ENCODE measurements around the gene CACYBP.

- TF ChIP-seq, protein P1, sequence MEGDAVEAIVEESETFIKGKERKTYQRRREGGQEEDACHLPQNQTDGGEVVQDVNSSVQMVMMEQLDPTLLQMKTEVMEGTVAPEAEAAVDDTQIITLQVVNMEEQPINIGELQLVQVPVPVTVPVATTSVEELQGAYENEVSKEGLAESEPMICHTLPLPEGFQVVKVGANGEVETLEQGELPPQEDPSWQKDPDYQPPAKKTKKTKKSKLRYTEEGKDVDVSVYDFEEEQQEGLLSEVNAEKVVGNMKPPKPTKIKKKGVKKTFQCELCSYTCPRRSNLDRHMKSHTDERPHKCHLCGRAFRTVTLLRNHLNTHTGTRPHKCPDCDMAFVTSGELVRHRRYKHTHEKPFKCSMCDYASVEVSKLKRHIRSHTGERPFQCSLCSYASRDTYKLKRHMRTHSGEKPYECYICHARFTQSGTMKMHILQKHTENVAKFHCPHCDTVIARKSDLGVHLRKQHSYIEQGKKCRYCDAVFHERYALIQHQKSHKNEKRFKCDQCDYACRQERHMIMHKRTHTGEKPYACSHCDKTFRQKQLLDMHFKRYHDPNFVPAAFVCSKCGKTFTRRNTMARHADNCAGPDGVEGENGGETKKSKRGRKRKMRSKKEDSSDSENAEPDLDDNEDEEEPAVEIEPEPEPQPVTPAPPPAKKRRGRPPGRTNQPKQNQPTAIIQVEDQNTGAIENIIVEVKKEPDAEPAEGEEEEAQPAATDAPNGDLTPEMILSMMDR (IDR thresholded peaks at IDR 0.05; ENCODE audit: poor library complexity, severe bottlenecking), result no peak
- no peak for TF ChIP-seq RAD21 (conservative IDR thresholded peaks at IDR 0.05)
These were observed 23.2 kb upstream of the CACYBP start for GRCh38 chr1:174976436-174977108.

Measured in neural cell (in vitro differentiated cells).